SU-DHL-6 (cell line): Measurements from ENCODE around the gene GRID1.
"Not testable (repeated sequence)": the region's sequence is repeated elsewhere in the genome, so short reads cannot be mapped to it uniquely, and the experiment has no call there.

ENCODE experiments used
- H2AFZ ChIP-seq: fragments of 200-600 bp; sonication (generic); 2 replicates; pipeline ENCODE4 v1.6.1; 2014; ENCODE audit warnings: low read depth, mild to moderate bottlenecking, moderate library complexity, mixed read lengths, antibody characterized with exemption, low read length; ENCODE audit not compliant: severe bottlenecking
- H3F3A ChIP-seq: fragments of 200-600 bp; shearing (Covaris generic); 2 replicates; pipeline ENCODE4 v1.6.0; 2016; ENCODE audit warnings: antibody characterized with exemption, mild to moderate bottlenecking; ENCODE audit not compliant: insufficient read depth
- H3K27ac ChIP-seq: fragments of 200-600 bp; sonication (generic); 2 replicates; pipeline ENCODE4 v1.5.1; 2016; ENCODE audit warnings: low read depth, mild to moderate bottlenecking, low read length, moderate library complexity, mixed read lengths
- H3K27me3 ChIP-seq: fragments of 200-600 bp; sonication (generic), shearing (Covaris generic); 2 replicates; pipeline ENCODE4 v1.6.0; 2014; ENCODE audit warnings: mild to moderate bottlenecking, low read length
- H3K36me3 ChIP-seq: fragments of 200-600 bp; sonication (generic); 2 replicates; pipeline ENCODE4 v1.6.1; 2014; ENCODE audit warnings: mild to moderate bottlenecking, low read length, mixed read lengths
- H3K4me2 ChIP-seq: fragments of 300-600, 200-600 bp; shearing (Covaris generic), sonication (generic); 2 replicates; pipeline ENCODE4 v1.6.0; 2014; ENCODE audit warnings: low read length, low read depth, mild to moderate bottlenecking; ENCODE audit not compliant: poor library complexity, severe bottlenecking
- H3K4me3 ChIP-seq: fragments of 200-600 bp; sonication (generic); 2 replicates; pipeline ENCODE4 v1.5.1; 2014; ENCODE audit warnings: antibody characterized with exemption, low read length, mild to moderate bottlenecking, mixed read lengths; ENCODE audit not compliant: insufficient read depth, poor library complexity, severe bottlenecking
- H3K79me2 ChIP-seq: fragments of 200-600 bp; sonication (generic); 2 replicates; pipeline ENCODE4 v1.6.1; 2014; ENCODE audit warnings: mild to moderate bottlenecking, low read length, moderate library complexity; ENCODE audit not compliant: insufficient read depth
- H3K9ac ChIP-seq: fragments of 200-600 bp; sonication (generic); 2 replicates; pipeline ENCODE4 v1.7.0; 2014; ENCODE audit warnings: mild to moderate bottlenecking, low read length
- H3K9me2 ChIP-seq: fragments of 200-600 bp; sonication (generic); replicated peaks from 2 replicates; pipeline ENCODE4 v1.6.1; 2014; ENCODE audit warnings: low read length; ENCODE audit not compliant: insufficient read depth
- H3K9me3 ChIP-seq: fragments of 200-600 bp; sonication (generic); 2 replicates; pipeline ENCODE4 v1.6.1; 2014; ENCODE audit warnings: low read length, mixed read lengths; ENCODE audit not compliant: insufficient read depth
- H4K20me1 ChIP-seq: fragments of 200-600 bp; sonication (generic); 2 replicates; pipeline ENCODE4 v1.6.1; 2014; ENCODE audit warnings: low read depth, mild to moderate bottlenecking, antibody characterized with exemption, low read length, moderate library complexity, mixed read lengths
- EZH2phosphoT487 ChIP-seq: fragments of 200-600 bp; sonication (generic), shearing (Covaris generic); conservative IDR thresholded peaks from 2 replicates; pipeline ENCODE4 v1.6.1; 2018; ENCODE audit warnings: mild to moderate bottlenecking, antibody characterized with exemption, low read length, moderate library complexity, mixed read lengths
- TF ChIP-seq, protein P1 (sequence below): fragments of 200-600 bp; sonication (generic); IDR thresholded peaks from one replicate; pipeline ENCODE4 v1.5.1; 2017; ENCODE audit warnings: antibody characterized with exemption, mild to moderate bottlenecking, low read length, moderate library complexity; ENCODE audit not compliant: insufficient read depth, poor library complexity, severe bottlenecking

Gene GRID1

DNA sequence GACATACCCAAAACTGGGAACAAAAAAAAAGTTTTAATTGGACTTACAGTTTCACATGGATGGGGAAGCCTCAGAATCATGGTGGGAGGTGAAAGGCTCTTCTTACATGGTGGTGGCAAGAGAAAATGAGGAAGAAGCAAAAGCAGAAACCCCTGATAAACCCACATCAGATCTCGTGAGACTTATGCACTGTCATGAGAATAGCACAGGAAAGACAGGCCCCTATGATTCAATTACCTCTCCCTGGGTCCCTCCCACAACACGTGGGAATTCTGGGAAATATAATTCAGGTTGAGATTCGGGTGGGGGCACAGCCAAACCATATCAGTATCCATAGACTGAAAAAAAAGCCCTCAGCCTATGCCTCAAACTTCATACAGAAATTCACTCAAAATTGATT, 647.2 kb downstream of the GRID1 start:
- Histone ChIP-seq H2AFZ (no peak overlapping the region), H3K27ac (no peak overlapping the region)

GRCh38 chr10:85713885-85714284, 652.7 kb downstream of the GRID1 start:
- TF ChIP-seq, protein P1, sequence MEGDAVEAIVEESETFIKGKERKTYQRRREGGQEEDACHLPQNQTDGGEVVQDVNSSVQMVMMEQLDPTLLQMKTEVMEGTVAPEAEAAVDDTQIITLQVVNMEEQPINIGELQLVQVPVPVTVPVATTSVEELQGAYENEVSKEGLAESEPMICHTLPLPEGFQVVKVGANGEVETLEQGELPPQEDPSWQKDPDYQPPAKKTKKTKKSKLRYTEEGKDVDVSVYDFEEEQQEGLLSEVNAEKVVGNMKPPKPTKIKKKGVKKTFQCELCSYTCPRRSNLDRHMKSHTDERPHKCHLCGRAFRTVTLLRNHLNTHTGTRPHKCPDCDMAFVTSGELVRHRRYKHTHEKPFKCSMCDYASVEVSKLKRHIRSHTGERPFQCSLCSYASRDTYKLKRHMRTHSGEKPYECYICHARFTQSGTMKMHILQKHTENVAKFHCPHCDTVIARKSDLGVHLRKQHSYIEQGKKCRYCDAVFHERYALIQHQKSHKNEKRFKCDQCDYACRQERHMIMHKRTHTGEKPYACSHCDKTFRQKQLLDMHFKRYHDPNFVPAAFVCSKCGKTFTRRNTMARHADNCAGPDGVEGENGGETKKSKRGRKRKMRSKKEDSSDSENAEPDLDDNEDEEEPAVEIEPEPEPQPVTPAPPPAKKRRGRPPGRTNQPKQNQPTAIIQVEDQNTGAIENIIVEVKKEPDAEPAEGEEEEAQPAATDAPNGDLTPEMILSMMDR, result no peak
- TF ChIP-seq EZH2phosphoT487, result no peak
- H3K27ac ChIP-seq, result no peak overlapping the region
- H2AFZ ChIP-seq, result no peak overlapping the region
- H4K20me1 ChIP-seq, result no peaks in the 10 kb centered on the region
- no peak overlapping the region for H3K4me2 ChIP-seq
- H3K9me3 ChIP-seq, result no peaks in the 10 kb centered on the region
- no peaks in the 10 kb centered on the region for H3K9me2 ChIP-seq
- H3K27me3 ChIP-seq, result no peaks in the 10 kb centered on the region
- H3K9ac ChIP-seq, result no peak overlapping the region
- no peak overlapping the region for H3K4me3 ChIP-seq
- no peaks in the 10 kb centered on the region for H3K79me2 ChIP-seq
- H3F3A ChIP-seq, result no peaks in the 10 kb centered on the region
- no peaks in the 10 kb centered on the region for H3K36me3 ChIP-seq

More for the DNA sequence above, 647.2 kb downstream of the GRID1 start:
- Histone ChIP-seq H3K4me2 (no peak overlapping the region), H3K27me3 (no peaks in the 10 kb centered on the region), H3K79me2 (no peaks in the 10 kb centered on the region), H3K9me2 (no peaks in the 10 kb centered on the region), H3K9ac (no peak overlapping the region), H3F3A (no peaks in the 10 kb centered on the region), H3K4me3 (no peak overlapping the region), H3K36me3 (no peaks in the 10 kb centered on the region), H3K9me3 (no peaks in the 10 kb centered on the region), H4K20me1 (no peaks in the 10 kb centered on the region)
- TF ChIP-seq, protein P1, result no peak
- no peak for TF ChIP-seq EZH2phosphoT487

- no peaks in the 10 kb centered on the region for H3K36me3 ChIP-seq
- no peaks in the 10 kb centered on the region for H3K9me2 ChIP-seq
- H3K27ac ChIP-seq, result no peak overlapping the region
- H3K9ac ChIP-seq, result no peak overlapping the region
- no peaks in the 10 kb centered on the region for H3F3A ChIP-seq
- no peaks in the 10 kb centered on the region for H3K79me2 ChIP-seq
- no peak overlapping the region for H3K4me2 ChIP-seq
- no peaks in the 10 kb centered on the region for H4K20me1 ChIP-seq
- H3K9me3 ChIP-seq, result no peaks in the 10 kb centered on the region
- H3K27me3 ChIP-seq, result no peaks in the 10 kb centered on the region
- H3K4me3 ChIP-seq, result no peak overlapping the region
- TF ChIP-seq EZH2phosphoT487, result no peak
- TF ChIP-seq, protein P1, result no peak
- H2AFZ ChIP-seq, result no peak overlapping the region
Observed at GRCh38 chr10:85702768-85703167, 663.8 kb downstream of the GRID1 start.

GRCh38 chr10:85699066-85699465, 667.5 kb downstream of the GRID1 start:
- H3K27ac ChIP-seq, H3K27me3 ChIP-seq, H3F3A ChIP-seq, H3K4me3 ChIP-seq, H3K4me2 ChIP-seq, H3K79me2 ChIP-seq, H3K9me2 ChIP-seq, H3K36me3 ChIP-seq, H2AFZ ChIP-seq, H4K20me1 ChIP-seq, H3K9ac ChIP-seq, H3K9me3 ChIP-seq: not testable (repeated sequence)
